Fibroblast of gingiva (primary cell): ENCODE measurements around the gene ZNF24.

Source experiments
- DNase-seq: peaks from one replicate; pipeline ENCODE4 v3.0.0-alpha.2; 2011; ENCODE audit warnings: low read depth

The ZNF24 gene

GRCh38 chr18:35352778-35353177 is 8.6 kb upstream of the ZNF24 start:
- no peak for DNase-seq

DNA sequence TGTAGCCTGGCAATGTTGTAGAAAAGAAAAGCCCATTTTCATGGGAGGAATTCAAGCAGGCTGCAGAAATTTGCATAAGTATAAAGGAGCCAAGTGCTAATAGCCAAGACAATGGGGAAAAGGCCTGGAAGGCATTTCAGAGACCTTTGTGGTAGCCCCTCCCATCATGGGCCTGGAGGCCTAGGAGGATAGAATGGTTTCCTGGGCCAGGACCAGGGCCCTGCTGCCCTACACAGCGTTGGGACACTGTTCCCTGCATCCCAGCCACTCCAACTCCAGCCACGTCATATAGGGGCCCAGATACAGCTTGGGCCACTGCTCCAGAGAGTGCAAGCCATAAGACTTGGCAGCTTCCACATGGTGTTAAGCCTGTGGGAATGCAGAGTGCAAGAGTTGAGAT is 8.1 kb upstream of the ZNF24 start:
- DNase-seq, result no peak

DNA sequence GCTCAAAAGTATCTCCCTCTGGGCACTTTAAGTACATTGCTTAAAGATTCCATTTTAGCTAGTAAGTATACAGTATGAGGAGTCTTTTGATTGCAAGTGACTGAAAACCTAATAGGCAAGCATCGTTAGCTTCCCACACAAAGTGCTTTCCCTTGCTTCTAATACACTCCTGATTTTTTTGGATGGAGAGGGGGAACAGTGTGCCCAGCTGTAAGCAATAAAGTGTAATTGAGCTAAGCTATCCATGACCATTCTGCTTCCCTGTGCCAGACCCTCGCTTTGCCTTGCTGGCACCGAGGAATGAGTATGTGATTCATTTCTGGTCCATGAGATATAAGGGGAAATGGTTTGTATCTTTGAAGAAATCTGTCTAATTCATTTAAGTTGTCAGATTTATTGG is 3.8 kb upstream of the ZNF24 start:
- DNase-seq, result peak; percentile 63

DNA sequence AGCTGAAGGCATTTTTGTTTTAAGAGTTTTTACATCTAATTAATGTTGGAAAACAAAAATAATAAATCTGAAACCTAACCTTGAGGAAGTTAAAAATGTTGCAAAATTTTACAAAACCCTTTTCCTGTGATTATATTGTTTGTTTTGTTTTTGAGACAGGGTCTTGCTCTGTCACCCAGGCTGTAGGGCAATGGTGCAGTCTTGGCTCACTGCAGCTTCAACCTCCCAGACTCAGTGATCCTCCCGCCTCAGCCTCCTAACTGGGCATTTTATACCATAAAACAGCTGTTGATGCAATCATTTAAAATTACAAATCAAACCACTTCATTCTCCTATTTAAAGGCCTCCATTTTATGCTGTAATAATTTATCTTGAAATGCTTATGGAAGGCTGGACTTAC is 1.7 kb upstream of the ZNF24 start:
- no peak for DNase-seq

- DNase-seq, result peak; percentile 5
These were observed 1.3 kb upstream of the ZNF24 start for GRCh38 chr18:35345460-35345921.

- no peak for DNase-seq
These were observed 678 bp upstream of the ZNF24 start for GRCh38 chr18:35344736-35345459.

DNA sequence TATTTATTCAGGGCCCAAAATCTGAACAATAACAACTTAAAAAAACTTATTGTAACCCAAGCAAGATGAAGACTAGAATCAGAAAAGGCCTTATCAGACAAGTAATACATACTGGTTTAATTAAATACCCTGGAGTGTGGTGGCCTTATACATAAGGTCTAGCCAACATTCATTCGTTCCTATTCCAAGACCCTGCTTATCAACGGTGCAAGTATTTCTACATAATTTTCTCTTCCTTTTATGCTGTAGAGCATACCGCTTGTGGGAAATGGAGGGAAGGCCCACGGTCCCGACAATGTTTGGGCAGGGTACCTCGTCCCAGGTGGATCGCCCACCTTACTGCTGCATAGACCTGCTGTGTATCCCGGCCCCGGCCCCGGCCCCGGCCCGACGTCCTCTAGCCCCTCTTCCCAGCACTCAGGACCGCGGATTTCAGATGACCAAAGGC is 708 bp downstream of the ZNF24 start:
- DNase-seq, result no peak

DNA sequence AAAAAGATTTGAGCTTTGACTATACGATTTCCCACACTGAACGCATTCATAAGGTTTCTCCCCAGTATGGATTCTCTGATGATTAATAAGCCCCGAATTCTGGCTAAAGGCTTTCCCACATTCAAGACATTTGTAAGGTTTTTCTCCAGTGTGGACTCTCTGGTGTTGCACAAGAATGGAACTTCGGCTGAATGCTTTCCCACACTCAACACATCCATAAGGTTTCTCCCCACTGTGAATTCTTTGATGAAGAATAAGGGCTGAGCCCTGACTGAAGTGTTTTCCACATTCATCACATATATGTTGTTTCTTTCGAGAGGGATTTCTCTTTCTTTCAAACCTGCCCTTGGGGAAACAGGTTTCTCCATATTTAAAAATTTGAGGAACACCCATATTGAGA is 6.9 kb downstream of the ZNF24 start:
- no peak for DNase-seq

GRCh38 chr18:35335866-35336265 is 8.4 kb downstream of the ZNF24 start:
- DNase-seq, result no peak

DNA sequence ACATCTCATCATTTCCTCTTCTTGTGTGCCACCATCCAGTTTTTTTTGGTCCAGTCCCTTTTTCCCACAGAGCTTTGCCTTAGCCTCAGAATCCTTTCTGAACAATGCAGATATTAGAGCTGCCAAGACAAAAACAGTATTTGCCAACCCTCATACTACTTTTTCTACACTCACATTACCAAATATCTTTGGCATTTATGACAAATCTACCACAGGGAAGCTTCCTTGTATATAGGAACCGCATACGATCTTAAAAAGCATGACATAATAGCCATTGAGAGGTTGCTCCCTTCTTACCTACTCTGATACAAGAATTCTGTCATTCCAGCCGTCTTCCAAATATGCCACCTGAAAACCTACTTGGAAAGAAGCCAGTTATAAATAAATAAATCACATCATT is 9.4 kb downstream of the ZNF24 start:
- DNase-seq, result peak; percentile 40

DNA sequence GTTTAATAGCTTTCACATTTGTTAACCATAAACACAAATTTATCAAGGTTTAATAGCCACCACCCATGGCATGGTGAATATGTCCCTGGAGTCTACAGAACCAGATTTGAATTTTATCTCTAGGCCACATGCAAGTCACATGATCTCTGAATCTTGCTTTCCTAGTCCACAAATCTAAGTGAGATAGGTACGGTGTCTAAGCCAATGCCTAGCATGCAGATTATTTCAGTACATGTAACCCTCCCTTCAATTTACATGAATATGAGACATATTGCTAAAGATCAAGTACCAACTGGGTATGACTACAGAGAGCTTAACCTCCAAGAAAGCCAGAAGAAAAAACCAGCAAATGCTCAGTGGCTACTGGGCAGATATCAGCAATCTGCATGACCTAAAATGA is 10.0 kb downstream of the ZNF24 start:
- no peak for DNase-seq

GRCh38 chr18:35331367-35332087 is 12.7 kb downstream of the ZNF24 start:
- no peak for DNase-seq

GRCh38 chr18:35328868-35329267 is 15.4 kb downstream of the ZNF24 start:
- no peak for DNase-seq

GRCh38 chr18:35326695-35327387 is 17.4 kb downstream of the ZNF24 start:
- no peak for DNase-seq

DNA sequence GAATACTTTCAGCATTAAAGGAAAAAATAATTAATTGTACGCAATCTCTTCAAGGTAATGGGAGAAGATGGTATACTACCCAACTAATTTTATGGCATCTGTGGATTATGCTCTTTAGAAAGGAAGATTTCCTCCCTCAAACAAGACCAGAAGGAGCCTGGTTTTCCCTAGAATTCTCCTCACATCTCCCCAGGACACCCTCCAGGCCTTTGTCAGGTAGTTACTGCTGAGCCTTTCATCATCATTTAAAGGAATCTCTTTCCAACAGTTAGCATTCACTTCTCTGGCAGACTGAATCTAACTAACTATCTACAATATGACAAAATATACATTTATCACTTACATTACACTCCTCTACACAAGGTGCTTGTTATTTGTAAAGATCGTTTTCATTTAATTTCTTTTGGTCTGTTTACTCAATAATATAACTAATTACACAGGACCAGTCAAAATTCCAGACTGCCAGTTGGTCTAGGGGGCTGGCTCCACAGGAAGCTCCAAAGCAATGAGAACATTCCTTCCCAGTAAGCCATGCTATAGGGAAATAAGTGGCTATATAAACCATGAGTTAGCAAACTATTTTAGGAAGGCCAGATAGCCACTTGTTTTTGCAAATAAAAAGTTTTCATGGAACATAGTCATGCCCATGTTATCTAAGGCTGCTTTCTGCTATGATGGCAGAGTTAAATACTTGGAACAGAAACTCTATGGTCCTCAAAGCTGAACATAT is 19.1 kb downstream of the ZNF24 start:
- no peak for DNase-seq

GRCh38 chr18:35322486-35323458 is 21.4 kb downstream of the ZNF24 start:
- DNase-seq, result no peak

- DNase-seq, result peak; percentile 6
These were observed 32.7 kb downstream of the ZNF24 start for GRCh38 chr18:35311496-35311895.

- no peak for DNase-seq
These were observed 37.5 kb downstream of the ZNF24 start for GRCh38 chr18:35306588-35307250.

DNA sequence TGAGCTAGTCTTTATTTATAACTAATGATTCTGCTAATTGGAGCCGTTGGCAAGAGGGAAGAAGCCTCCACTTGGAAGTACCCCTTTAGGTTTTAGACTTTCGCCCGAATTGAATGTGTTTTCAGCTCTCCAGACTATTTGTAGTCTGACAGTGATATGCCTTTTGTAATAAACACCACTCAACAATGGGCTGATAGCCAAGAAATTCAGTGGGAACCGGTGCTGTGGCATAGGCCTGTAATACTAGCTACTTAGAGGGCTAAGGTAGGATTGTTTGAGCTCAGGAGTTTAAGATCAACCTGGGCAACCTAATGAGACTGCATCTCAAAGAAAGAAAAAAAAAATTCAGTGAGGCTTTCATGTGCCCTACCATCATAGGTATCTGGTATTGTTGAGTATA is 40.6 kb downstream of the ZNF24 start:
- no peak for DNase-seq

DNA sequence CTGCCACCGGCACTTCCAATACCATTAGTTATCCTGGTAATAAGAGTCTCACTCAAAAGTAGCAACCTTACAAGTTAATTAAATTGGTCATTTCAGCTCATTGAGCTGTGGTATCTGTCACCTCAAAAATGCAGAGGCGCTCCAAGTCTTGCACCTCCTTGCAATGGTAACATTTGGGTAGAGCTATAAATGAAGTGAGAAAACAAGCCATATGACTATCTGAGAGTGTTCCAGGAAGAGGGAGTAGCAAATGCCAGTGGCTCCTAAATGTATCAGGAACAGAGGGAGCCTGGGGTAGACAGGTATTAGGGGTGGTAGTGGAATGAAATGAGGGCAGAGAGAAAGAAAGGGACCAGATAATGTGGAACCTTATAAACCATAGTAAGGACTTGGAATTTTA is 48.2 kb downstream of the ZNF24 start:
- DNase-seq, result no peak

GRCh38 chr18:35291166-35291565 is 53.1 kb downstream of the ZNF24 start:
- DNase-seq, result no peak
